ENCODE data around the gene ADGRV1. TPM values are rescaled to one million over a fixed set of nuclear protein-coding genes. Genes with fewer than 3 reads are reported as not detected.

Gene ADGRV1
- total and polyA plus RNA-seq, 2 donors (not counting 3 experiments of a cell fraction or from before 2014, with no cell fraction given) = 0.11 to 0.55 TPM

GRCh38 chr5:91206103-91206502 lies 647.5 kb downstream of the ADGRV1 start:
- H3K4me1 ChIP-seq (ENCODE audit: control insufficient read depth, extremely low read depth, insufficient read depth, low read length) = peaks cover 3% of the 10 kb centered on the region
- H3K27me3 ChIP-seq (ENCODE audit: control insufficient read depth in 2 of 2, insufficient read depth in 2 of 2, low read length in 2 of 2) = no peaks in the 10 kb centered on the region
- ChIA-PET CTCF (interaction anchor here (1.1 kb wide), 1 partner anchor 179 kb away, joined by 3 read pairs; no protein-coding TSS in a partner anchor), POLR2A (no interaction called here)
- H3K27ac ChIP-seq (ENCODE audit: insufficient read depth, low read depth, low read length) = no peak overlapping the region
- no peaks in the 10 kb centered on the region for H3K79me2 ChIP-seq (ENCODE audit: control insufficient read depth, insufficient read depth, low read length)
- dilution Hi-C loops (cut with MboI; ENCODE audit: extremely low pct_ligation_motif_present, low sequenced_read_pairs) (no loop called here), intact Hi-C loops (cut with micrococcal nuclease) (no loop called here)
- H4K20me1 ChIP-seq (replicated peaks; ENCODE audit: control insufficient read depth, extremely low read depth, insufficient read depth, low read length) = no peaks in the 10 kb centered on the region
- no peak overlapping the region for H3K9ac ChIP-seq (replicated peaks; ENCODE audit: extremely low read depth, insufficient read depth, low read length)
- no peak overlapping the region for H3K4me3 ChIP-seq (replicated peaks in 1 of 3; ENCODE audit: insufficient read depth in 1 of 3, low read depth in 1 of 3, low read length in 3 of 3)
- FAIRE-seq (no peak), DNase-seq (ENCODE audit: low read depth, low spot score) (no peak)
- no TSS peak for BruUV-seq (replicated peaks)
- no peak overlapping the region for H2AFZ ChIP-seq (ENCODE audit: low read depth, low read length)
- H3K9me1 ChIP-seq (replicated peaks; ENCODE audit: control insufficient read depth, extremely low read depth, insufficient read depth, low read length) = no peaks in the 10 kb centered on the region
- H3K4me2 ChIP-seq (ENCODE audit: insufficient read depth, low read length) = no peak overlapping the region
- H3K9me3 ChIP-seq (replicated peaks; ENCODE audit: control insufficient read depth, insufficient read depth, low read length) = no peaks in the 10 kb centered on the region
- TF ChIP-seq, protein P1, sequence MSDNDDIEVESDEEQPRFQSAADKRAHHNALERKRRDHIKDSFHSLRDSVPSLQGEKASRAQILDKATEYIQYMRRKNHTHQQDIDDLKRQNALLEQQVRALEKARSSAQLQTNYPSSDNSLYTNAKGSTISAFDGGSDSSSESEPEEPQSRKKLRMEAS (IDR thresholded peaks at IDR 0.05; ENCODE audit: insufficient read depth, insufficient read length) = no peak
- TF ChIP-seq GATA2 (IDR thresholded peaks at IDR 0.05; ENCODE audit: insufficient read depth, insufficient read length, low read depth, low read length) (no peak), POLR2A (IDR thresholded peaks at IDR 0.05; ENCODE audit: low read depth, low read length) (no peak), EZH2 (IDR thresholded peaks at IDR 0.05; ENCODE audit: borderline replicate concordance, low read depth, low read length, severe bottlenecking) (no peak), JUN (IDR thresholded peaks at IDR 0.05; ENCODE audit: borderline replicate concordance, insufficient read depth, insufficient read length, low read depth) (no peak), FOS (IDR thresholded peaks at IDR 0.05; ENCODE audit: borderline replicate concordance, insufficient read depth, low read length) (no peak), POLR2AphosphoS5 (IDR thresholded peaks at IDR 0.05; ENCODE audit: insufficient read depth, low read depth, low read length) (no peak), MYC (IDR thresholded peaks at IDR 0.05; ENCODE audit: low read depth, low read length) (no peak)
- TF ChIP-seq, protein P2, sequence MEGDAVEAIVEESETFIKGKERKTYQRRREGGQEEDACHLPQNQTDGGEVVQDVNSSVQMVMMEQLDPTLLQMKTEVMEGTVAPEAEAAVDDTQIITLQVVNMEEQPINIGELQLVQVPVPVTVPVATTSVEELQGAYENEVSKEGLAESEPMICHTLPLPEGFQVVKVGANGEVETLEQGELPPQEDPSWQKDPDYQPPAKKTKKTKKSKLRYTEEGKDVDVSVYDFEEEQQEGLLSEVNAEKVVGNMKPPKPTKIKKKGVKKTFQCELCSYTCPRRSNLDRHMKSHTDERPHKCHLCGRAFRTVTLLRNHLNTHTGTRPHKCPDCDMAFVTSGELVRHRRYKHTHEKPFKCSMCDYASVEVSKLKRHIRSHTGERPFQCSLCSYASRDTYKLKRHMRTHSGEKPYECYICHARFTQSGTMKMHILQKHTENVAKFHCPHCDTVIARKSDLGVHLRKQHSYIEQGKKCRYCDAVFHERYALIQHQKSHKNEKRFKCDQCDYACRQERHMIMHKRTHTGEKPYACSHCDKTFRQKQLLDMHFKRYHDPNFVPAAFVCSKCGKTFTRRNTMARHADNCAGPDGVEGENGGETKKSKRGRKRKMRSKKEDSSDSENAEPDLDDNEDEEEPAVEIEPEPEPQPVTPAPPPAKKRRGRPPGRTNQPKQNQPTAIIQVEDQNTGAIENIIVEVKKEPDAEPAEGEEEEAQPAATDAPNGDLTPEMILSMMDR (IDR thresholded peaks at IDR 0.05; ENCODE audit: extremely low read depth in 1 of 2, insufficient read depth in 1 of 2, low read depth in 1 of 2, low read length in 2 of 2) = no peak
- H3K36me3 ChIP-seq (ENCODE audit: control insufficient read depth in 2 of 2, extremely low read depth in 1 of 2, insufficient read depth in 2 of 2, low read length in 2 of 2) = no peaks in the 10 kb centered on the region
